Stimulated activated naive CD4-positive, alpha-beta T cell treated with Interleukin-2 at 50 U/mL for 16 hours (primary cell): ENCODE data around the gene AJAP1.

ENCODE experiments used
- DNase-seq: peaks from one replicate; lab custom pipeline; 2025; lab: John Stamatoyannopoulos, UW

Gene AJAP1

DNA sequence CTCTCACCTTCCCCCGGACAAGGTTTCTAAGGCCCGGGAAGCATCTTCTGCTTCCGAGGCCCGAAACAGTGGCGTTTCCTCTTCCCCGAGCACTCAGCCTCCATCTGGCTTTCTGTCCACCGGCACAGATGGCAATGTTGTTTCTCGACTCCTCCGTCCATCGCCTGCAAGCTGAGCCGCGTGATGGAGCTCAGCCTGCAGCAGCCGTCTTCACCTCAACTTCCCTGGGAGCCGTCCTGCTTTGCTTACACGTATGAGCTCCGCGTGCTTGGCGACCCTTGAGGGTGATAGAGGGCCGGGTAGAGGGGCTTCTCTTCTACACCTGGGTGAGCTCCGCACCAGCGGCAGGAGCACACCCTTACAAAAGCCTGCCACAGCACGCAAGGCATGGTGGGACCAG, 80.4 kb downstream of the AJAP1 start:
- DNase-seq: no peak

- DNase-seq: no peak
These were observed 81.8 kb downstream of the AJAP1 start for GRCh38 chr1:4736254-4736653.

GRCh38 chr1:4741876-4742423, 87.5 kb downstream of the AJAP1 start:
- no peak for DNase-seq

DNA sequence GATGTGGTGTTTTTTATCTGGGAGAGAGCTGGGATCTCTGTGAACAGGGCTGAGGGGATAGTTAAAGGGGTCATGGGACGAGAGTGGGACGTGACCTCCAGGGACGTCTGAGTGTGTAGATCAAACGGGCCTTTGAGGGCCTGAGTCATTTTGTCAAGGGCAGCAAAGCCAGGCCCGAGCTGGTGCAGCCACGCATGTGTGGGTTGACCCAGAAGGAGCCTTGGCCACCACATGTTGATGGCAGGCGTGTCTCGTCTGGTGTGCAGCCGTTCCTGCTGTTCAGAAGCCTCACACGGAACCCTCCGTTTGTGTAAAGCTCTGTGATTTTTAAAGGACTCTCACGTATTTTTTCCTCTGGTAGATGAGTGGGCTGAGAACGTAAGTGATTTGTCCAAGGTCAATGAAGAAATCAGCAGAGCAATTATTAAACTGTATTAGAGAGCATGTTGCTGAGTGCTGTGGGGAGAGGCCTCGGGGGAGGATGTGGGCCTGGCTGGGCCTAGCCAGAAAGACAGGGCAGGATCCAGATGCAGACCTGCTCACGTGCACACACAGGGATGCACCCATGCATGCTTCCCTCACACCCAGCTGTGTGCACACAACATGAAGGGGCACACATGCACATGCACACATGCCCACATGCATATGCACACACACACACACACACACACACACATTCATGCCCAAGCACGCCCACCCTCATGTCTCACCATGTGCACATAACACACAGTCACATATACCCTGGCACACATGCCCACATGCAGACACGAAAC, 89.8 kb downstream of the AJAP1 start:
- no peak for DNase-seq

GRCh38 chr1:4745560-4745959, 91.2 kb downstream of the AJAP1 start:
- no peak for DNase-seq

- DNase-seq: no peak
These were observed 95.0 kb downstream of the AJAP1 start for GRCh38 chr1:4749406-4749805.

DNA sequence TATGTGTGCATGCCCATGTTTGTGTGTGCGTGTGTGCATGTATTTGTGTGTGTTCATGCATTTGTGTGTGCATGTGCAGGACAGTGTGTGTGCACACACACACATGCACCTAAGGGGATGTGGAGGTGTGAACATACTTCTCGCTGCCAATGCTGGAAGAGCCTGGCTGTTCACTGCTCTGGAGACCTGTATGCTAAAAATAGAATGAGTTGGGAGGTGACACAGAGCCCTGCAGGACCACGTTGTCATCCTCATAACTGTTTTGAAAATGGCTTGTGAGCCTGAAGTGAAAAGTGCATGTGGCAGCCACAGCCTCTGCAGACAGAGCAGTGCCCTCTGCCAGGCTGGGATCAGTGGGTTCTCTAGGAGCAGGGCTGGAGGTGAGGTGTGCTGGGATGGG, 95.8 kb downstream of the AJAP1 start:
- DNase-seq: no peak

DNA sequence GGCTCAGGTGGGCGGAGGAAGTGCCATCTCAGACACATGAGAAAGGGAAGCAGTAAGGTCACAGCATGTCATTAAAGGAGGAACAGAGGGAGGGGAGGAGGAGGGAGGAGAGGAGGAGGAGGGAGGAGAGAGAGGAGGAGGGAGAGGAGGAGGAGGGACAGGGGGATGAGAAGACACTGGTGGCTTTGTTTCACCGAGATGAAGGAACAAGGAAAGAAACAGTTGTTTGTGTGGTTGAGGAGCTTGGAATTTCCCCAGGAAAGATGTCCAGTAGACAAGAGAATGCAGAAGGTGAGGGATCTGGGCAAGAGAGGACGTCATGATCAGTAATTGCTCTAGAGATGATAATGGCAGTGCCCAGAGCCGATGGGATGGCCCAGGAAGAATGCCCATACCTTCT, 97.7 kb downstream of the AJAP1 start:
- DNase-seq: no peak

GRCh38 chr1:4754816-4755215, 100.4 kb downstream of the AJAP1 start:
- no peak for DNase-seq

- DNase-seq: no peak
These were observed 101.0 kb downstream of the AJAP1 start for GRCh38 chr1:4755301-4755845.

- DNase-seq: no peak
These were observed 101.6 kb downstream of the AJAP1 start for GRCh38 chr1:4755864-4756504.

DNA sequence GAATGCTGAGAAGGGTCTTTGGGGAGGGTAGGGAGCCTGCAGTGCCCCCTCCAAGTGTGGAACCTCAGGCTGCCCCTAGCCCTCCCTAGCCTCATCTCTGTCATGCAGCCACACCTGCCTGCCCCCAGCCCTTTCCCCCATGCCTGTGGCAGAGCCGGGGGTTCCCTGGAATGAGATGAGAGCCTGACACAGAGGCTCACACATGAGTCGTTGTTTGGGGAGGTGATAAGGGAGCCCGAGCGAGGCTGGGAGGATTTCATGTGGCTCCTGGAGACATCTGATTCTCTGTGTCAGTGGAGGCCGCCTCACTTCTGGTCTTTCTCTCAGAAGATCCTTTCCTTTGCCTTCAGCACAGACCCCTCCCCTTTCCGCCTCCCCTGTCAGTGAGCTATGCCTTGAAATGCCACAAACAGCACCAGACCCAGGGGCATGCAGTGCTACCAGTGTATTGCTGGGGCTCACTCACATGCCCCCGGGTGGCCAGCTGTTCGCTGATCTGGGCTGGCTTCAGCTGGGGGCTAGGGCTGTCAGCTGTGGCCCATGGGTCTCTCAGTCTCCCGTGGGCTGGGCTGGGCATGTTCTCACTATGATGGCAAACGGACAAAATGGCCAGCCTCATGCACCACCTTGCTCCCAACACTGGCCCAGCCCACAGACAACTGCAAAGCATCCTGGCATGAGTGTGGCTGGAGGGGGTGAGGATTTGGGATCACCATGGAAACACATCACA, 102.6 kb downstream of the AJAP1 start:
- no peak for DNase-seq

DNA sequence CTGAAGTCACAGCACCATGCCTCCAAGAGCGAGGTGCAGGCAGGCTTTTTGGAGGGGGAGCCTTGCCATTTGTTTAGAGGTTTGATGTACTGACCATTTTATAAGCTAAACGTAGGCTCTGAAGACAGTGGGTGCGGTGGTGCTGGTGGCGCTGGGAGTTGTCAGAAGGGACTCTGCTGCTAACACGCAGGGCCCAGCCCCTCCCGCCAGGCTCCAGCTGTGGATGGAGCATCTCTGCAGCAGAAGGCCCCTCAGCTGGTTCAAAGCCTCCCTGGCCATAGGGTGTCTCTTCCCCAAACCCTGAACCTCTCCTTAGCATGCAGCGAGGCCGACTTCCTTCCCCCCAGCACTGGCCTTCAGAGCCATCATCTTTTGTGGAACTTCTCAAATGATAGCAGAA, 105.3 kb downstream of the AJAP1 start:
- no peak for DNase-seq

GRCh38 chr1:4760088-4760487, 105.7 kb downstream of the AJAP1 start:
- DNase-seq: no peak

- no peak for DNase-seq
These were observed 106.9 kb downstream of the AJAP1 start for GRCh38 chr1:4761324-4761723.

DNA sequence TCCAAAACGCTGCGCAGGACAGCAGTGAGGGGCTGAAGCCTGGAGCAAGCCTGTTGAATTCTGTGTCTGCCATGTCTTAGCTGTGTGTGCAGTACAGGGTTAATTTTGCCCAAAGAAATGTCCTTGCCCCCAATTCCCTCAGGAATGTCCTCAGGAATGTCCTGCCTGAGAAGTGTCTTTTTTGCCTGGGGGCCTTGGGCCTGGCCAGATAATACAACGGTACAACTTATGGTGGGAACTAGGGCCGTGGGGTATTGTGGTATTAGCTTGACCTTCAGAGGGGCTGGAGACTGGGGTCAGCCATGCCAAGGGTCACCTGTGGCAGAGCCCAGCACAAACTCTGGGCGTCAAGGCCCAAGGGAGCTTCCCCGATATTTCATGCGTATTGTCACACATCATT, 107.7 kb downstream of the AJAP1 start:
- DNase-seq: no peak

DNA sequence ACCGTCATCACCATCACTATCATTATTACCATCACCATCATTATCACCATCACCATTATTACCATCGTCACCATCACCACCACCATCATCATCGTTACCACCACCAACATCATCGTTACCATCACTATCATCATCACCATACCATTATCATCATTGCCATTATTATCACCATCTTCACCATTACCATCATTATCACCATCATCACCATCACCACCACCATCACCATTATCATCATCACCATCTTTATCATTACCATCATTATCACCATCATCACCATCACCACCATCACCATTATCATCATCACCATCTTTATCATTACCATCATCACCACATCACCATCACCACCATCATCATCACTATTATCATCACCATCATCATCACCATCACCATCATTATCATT, 112.9 kb downstream of the AJAP1 start:
- DNase-seq: no peak

DNA sequence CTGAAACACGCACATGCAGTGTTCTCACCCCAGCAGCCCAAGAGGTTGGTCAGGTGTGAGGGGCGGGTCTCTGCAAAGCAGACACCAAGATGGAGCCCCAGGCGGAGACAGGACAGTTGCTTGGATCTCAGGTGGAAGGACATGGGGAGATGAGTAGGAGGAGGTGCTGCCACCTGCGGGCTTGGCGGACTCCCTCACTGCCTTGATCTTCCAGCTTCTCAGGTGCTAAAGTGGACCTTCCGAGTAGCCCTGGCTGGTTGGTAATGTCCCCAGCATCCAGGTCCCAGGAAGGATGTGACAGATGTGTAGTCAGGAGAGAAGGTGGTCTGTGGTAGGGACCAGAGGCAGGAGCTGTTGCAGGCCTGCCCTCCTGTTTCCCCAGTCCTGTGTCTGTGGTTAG, 114.1 kb downstream of the AJAP1 start:
- DNase-seq: no peak

DNA sequence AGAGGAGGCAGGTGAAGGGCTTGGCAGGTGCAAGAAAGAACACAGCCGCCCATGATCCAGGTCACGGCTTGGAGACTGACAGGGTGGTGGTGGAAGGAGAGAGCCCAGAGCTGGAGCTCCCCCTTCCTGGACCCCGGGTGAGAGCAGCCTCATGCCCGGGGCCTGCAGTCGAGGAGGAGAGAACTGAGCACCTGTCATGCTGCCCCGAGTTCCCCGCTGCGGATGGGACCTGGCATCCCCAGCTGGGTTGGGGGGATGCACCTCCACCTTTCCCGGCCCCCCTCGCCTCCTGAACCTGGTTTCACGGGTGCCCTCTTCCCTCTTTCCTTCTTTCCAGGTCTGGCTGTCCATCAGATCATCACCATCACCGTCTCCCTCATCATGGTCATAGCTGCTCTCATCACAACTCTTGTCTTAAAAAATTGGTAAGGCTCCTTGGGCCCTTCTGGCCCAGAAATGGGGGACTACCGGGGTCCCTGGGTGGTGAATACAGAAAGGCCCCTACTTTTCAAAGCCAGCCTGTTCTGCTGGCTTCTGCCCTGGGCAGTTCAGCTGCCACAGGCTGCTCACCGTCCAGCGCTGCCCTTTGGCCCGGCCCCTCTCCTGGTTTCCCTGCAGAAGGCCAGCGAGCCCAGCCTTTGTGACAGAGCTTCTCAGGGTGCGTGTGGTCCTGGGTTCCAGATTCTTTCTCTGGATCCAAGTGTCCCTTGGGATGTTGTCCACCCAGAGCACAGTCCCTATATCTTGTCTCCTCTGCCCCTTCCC, 115.3 kb downstream of the AJAP1 start:
- DNase-seq: no peak

DNA sequence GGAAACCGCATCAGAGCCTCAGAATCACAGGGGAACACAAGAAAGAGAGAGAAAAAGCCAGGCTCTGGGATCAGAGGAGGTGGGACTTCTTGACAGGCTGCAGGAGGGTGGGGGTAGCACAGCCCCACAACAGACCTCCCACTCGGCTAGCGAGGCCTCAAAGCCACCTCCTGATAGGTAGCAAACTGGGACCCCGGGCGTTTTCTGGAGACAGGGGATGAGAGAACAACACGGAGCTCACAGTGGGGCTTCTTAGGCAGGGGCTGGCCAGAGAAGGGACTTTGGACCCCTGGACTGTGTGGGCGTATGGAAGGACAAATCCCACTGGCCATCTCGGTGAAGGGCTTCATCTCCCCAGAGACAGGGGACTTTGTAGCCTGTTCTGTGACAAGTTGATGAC, 116.3 kb downstream of the AJAP1 start:
- DNase-seq: no peak

DNA sequence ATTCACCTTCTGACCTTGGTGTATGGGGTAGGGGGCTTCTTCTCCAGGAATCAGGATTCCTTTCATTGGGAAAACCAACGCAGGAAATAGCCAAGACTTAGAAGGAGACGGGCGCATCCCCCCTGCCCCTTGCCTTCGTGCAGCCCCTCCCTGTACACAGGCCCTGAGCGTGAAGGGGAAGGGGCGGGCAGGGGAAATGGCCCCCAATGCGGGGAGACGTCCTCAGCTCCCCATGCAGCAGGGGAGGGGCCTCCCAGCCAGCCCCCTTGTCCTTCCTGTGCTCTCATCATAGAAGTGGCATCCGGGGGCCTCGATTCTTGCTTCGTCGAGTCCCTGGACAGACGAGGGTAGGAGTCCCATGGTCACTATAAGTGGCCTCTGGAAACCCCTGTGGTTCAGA, 116.9 kb downstream of the AJAP1 start:
- no peak for DNase-seq

- DNase-seq: no peak
These were observed 117.3 kb downstream of the AJAP1 start for GRCh38 chr1:4771721-4772120.
